ENCODE results near the gene RB1.
"Not testable (repeated sequence)": the region's sequence is repeated elsewhere in the genome, so short reads cannot be mapped to it uniquely, and the experiment has no call there.

Gene RB1

DNA sequence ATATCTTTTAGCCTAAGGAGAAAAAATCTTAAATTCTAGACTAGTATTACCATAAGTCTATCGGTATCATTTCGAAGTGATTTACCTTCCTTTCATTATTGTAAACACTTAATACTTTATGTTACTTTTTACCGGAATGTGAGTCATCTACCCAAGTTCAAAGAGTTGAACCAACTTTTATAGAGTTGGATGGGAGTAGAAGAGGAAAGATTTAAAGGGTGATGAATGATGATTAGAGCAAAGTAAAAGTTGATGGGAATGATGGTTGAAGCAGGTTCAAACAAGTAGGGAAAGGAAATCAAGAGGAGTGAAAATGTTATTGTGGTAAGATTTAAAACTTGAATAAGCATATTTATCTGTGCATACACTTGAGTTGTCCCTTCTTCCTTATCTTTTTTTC lies 120.7 kb downstream of the RB1 start:
- no peak for DNase-seq
- Histone ChIP-seq H3K27me3 (no peaks in the 10 kb centered on the region), H3K36me3 (no peaks in the 10 kb centered on the region), H3K4me3 (ENCODE audit: low read depth, low read length) (no peak overlapping the region), H3K4me1 (no peaks in the 10 kb centered on the region), H3K9me3 (no peaks in the 10 kb centered on the region)
- TF ChIP-seq, protein P1, sequence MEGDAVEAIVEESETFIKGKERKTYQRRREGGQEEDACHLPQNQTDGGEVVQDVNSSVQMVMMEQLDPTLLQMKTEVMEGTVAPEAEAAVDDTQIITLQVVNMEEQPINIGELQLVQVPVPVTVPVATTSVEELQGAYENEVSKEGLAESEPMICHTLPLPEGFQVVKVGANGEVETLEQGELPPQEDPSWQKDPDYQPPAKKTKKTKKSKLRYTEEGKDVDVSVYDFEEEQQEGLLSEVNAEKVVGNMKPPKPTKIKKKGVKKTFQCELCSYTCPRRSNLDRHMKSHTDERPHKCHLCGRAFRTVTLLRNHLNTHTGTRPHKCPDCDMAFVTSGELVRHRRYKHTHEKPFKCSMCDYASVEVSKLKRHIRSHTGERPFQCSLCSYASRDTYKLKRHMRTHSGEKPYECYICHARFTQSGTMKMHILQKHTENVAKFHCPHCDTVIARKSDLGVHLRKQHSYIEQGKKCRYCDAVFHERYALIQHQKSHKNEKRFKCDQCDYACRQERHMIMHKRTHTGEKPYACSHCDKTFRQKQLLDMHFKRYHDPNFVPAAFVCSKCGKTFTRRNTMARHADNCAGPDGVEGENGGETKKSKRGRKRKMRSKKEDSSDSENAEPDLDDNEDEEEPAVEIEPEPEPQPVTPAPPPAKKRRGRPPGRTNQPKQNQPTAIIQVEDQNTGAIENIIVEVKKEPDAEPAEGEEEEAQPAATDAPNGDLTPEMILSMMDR (IDR thresholded peaks at IDR 0.05; ENCODE audit: low read depth, low read length) = no peak

DNA sequence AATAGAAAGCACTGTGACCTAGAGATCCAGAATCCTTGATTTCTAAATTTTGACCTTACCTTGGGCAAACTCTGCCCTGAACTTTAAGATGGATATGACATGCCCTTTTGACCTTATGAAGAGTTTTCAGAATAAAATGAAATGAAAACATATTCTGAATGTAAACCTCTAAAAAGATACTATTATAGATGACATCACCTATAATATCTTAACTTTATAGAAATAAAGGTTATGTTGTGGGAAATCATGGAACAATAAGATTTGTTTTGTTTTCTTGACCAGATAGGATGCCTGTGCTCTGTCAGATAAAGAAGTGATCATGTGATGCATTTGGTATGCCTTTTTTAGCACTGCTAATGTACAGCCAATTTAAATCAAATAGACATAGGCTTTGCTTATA lies 122.5 kb downstream of the RB1 start:
- DNase-seq = no peak
- no peak overlapping the region for H3K4me3 ChIP-seq (ENCODE audit: low read depth, low read length)
- no peaks in the 10 kb centered on the region for H3K36me3 ChIP-seq
- no peaks in the 10 kb centered on the region for H3K9me3 ChIP-seq
- TF ChIP-seq, protein P1 (IDR thresholded peaks at IDR 0.05; ENCODE audit: low read depth, low read length) = no peak
- H3K4me1 ChIP-seq = no peaks in the 10 kb centered on the region
- no peaks in the 10 kb centered on the region for H3K27me3 ChIP-seq

DNA sequence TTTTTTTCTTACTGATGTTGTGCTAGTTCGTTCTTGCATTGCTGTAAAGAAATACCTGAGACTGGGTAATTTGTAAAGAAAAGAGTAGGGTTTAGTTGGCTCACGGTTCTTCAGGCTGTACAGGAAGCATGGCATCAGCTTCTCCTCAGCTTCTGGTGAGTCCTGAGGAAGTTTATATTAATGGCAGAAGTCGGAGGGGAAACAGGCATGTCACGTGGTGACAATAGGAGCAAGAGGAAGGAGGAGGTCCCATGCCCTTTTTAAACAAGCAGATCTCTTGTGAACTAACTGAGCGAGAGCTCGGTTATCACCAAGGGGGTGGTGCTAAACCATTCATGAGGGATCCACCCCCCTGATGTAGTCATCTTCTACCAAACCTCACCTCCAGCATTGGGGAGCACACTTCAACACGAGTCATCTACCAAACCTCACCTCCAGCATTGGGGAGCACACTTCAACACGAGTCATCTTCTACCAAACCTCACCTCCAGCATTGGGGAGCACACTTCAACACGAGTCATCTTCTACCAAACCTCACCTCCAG lies 123.3 kb downstream of the RB1 start:
- H3K4me3 ChIP-seq (ENCODE audit: low read depth, low read length); H3K9me3 ChIP-seq; H3K27me3 ChIP-seq; H3K36me3 ChIP-seq; DNase-seq; H3K4me1 ChIP-seq: not testable (repeated sequence)

DNA sequence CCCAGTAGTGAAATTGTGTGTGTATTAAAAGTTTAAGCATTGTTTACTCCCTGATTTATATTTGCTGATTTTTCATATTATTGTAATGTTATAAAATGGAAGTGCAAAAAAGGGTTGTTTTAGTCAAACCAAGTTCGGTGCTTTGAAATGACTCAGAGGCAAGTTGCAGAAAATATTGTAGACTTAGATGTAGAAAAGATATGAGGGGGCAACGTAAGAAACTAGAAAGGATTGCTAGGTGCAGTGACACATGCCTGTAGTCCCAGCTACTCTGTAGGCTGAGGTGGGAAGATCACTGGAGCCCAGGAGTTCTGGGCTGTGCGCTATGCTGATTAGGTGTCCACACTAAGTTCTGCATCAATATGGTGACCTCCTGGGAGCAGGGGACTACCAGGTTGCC lies 125.5 kb downstream of the RB1 start:
- DNase-seq = no peak
- TF ChIP-seq, protein P1 (IDR thresholded peaks at IDR 0.05; ENCODE audit: low read depth, low read length) = no peak
- H3K36me3 ChIP-seq = no peaks in the 10 kb centered on the region

DNA sequence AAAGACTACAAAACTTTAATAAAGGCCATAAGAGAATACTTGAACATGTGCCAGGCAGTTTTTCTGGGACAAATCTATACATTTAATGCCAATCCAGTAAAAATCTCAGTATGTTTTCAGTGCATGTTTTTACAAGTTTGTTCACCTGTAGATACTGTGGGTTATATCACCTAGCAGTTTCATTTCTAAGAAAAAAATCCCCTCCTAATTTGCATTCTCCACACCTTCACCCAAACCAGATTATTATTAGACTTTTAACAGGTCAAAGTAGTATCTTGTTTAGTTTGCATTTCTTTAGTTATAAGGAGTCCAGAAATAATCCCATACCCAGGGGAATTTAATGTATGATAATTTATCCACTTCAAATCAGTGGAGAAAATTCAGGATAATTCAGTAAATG lies 126.3 kb downstream of the RB1 start:
- Histone ChIP-seq H3K4me3 (ENCODE audit: low read depth, low read length) (no peak overlapping the region), H3K9me3 (no peaks in the 10 kb centered on the region), H3K27me3 (no peaks in the 10 kb centered on the region), H3K36me3 (no peaks in the 10 kb centered on the region), H3K4me1 (no peaks in the 10 kb centered on the region)
- TF ChIP-seq, protein P1 (IDR thresholded peaks at IDR 0.05; ENCODE audit: low read depth, low read length) = no peak
- no peak for DNase-seq

More for the DNA sequence above, 125.5 kb downstream of the RB1 start:
- H3K4me1 ChIP-seq = no peaks in the 10 kb centered on the region
- H3K9me3 ChIP-seq = no peaks in the 10 kb centered on the region
- H3K4me3 ChIP-seq (ENCODE audit: low read depth, low read length) = no peak overlapping the region
- H3K27me3 ChIP-seq = no peaks in the 10 kb centered on the region

DNA sequence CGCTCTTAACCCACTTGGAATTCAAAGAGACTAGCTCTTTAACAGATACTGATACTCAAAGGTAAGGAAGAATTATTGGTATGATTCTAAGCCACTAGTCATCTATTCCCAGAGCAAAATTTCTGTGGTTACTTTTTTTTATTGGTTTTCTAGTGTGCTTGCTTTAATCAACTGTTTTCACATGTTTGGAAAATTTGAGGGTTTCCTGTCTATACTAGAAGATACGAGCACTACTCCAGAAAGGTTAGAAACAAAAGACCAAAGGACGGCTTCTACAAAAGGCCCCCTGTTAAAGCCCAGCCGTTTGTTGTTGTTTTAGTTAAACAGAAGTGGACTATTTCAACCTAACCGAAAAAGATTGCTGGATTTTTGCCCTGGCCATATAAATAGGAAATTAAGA lies 127.9 kb downstream of the RB1 start:
- DNase-seq = no peak
- H3K27me3 ChIP-seq = no peaks in the 10 kb centered on the region

More for the DNA sequence above, 127.9 kb downstream of the RB1 start:
- TF ChIP-seq, protein P1 (IDR thresholded peaks at IDR 0.05; ENCODE audit: low read depth, low read length) = no peak
- peaks cover 2% of the 10 kb centered on the region; the same call in 1 of the 2 replicates for H3K4me1 ChIP-seq
- no peak overlapping the region for H3K4me3 ChIP-seq (ENCODE audit: low read depth, low read length)
- H3K9me3 ChIP-seq = no peaks in the 10 kb centered on the region
- H3K36me3 ChIP-seq = no peaks in the 10 kb centered on the region
